Hepatic stellate cell (primary cell): ENCODE data around the gene C19orf25.

Experiments used
- DNase-seq: peaks from one replicate; pipeline ENCODE4 v3.0.0; 2011; ENCODE audit warnings: low spot score

The C19orf25 gene

GRCh38 chr19:1496714-1497577 is 17.9 kb upstream of the C19orf25 start:
- DNase-seq: no peak

DNA sequence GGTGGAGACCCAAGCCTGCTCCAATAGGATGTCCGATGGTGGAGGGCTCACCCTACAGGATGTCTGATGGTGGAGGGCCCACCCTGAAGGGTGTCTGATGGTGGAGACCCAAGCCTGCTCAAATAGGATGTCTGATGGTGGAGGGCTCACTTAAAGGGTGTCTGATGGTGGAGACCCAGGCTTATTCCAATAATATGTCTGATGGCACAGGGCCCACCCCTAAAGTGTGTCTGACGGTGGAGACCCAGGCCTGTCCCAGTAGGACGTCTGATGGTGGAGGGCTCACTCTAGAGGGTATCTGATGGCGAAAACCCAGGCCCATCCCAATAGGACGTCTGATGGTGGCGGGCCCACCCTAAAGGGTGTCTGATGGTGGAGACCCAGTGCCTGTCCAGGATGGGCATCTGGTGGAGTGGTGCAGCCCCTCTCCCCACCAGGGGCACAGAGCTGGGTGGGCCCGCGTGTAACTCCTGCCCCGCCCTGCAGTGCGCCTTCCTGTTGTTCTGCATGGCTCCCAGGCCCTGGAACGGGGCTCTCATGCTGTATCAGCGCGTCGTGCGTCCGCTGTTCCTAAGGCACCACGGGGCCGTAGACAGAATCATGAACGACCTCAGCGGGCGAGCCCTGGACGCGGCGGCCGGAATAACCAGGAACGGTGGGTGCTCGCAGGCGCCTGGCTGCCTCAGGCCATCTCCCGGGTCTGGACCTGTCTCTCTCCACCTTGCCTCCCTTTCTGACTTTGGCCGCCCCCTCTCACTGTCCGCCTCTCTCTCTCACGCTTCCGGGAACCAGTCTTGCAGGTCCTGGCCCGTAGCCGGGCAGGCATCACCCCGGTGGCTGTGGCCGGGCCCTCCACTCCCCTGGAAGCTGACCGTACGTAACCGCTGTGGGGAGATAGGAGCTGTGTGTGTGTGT is 17.0 kb upstream of the C19orf25 start:
- DNase-seq: no peak

DNA sequence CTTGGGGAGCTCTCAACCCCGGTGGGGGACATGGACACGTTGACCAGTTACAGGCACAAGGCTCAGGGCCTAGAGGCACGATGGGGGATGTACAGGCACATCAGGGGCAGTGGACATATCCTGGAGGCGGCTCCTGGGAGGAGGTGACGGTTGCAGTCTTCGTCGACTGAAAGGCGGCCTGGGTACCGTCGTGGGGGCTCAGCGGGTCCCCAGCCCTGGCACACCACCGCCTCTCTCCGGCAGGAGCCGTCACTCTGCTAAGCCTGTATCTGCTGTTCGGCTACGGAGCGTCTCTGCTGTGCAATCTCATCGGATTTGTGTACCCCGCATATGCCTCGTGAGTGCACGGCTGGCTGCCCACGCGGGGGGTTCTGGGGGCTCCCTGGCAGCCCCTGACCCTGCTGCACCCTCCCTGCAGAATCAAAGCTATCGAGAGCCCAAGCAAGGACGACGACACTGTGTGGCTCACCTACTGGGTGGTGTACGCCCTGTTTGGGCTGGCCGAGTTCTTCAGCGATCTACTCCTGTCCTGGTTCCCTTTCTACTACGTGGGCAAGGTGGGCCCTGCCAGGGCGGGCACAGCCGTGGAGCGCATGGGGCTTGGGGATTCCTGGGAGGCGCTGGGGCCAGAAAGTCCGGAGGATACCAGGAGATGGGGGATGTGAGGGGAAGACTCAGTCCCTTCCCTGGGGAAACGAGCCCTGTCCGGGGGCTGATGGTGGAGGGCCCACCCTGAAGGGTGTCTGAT is 16.2 kb upstream of the C19orf25 start:
- no peak for DNase-seq

GRCh38 chr19:1494115-1494815 is 15.2 kb upstream of the C19orf25 start:
- DNase-seq: no peak

DNA sequence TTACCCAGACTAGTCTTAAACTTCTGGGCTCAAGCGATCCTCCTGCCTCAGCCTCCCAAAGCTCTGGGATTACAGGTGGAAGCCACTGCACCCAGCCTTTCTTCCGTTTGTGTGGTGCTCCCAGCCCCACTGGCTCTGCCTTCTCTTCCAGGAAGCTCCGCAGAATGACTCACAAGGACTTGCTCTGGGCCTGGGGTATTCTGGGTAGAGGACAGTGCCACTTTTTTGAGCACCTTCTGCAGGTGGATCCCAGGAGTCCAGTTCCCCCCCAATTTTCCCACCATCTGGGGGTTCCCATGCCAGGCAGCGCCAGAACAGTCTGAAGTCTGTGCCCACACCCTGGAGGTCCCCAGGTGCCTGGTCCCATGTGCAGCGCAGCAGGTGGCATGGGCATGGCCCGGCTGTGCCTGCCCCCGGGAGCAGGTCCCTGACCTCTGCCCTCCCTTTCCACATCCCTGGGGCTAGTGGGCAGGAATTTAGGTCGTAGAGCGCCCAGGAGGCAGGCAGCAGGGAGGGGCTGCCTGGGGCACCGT is 13.5 kb upstream of the C19orf25 start:
- no peak for DNase-seq

DNA sequence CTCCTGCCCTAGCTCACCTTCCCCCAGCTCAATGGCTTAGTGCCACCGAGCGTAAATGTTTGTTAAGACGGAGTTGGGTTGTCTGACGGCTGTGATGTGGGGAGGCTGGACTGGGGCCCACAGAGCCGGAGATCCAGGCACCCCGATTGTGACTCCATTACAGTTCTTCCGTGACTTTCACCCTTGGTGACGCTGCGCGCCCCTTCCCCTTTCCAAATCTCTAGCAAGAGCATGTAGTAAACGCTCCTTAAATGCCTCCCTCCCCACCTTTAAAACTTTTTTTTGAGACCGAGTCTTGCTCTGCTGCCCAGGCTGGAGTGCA is 12.8 kb upstream of the C19orf25 start:
- no peak for DNase-seq

- no peak for DNase-seq
Observed at GRCh38 chr19:1491114-1491848, 12.3 kb upstream of the C19orf25 start, which contains the start of gene REEP6. TSS of gene REEP6 (plus strand) at chr19:1491181. CDS start at chr19:1491270, 89 bp downstream.

- peak; percentile 98 for DNase-seq
Observed at GRCh38 chr19:1490311-1491113, 11.5 kb upstream of the C19orf25 start, which contains the start of gene PCSK4. TSS of gene PCSK4 (minus strand) at chr19:1490350. CDS start at chr19:1490346, 4 bp downstream.

DNA sequence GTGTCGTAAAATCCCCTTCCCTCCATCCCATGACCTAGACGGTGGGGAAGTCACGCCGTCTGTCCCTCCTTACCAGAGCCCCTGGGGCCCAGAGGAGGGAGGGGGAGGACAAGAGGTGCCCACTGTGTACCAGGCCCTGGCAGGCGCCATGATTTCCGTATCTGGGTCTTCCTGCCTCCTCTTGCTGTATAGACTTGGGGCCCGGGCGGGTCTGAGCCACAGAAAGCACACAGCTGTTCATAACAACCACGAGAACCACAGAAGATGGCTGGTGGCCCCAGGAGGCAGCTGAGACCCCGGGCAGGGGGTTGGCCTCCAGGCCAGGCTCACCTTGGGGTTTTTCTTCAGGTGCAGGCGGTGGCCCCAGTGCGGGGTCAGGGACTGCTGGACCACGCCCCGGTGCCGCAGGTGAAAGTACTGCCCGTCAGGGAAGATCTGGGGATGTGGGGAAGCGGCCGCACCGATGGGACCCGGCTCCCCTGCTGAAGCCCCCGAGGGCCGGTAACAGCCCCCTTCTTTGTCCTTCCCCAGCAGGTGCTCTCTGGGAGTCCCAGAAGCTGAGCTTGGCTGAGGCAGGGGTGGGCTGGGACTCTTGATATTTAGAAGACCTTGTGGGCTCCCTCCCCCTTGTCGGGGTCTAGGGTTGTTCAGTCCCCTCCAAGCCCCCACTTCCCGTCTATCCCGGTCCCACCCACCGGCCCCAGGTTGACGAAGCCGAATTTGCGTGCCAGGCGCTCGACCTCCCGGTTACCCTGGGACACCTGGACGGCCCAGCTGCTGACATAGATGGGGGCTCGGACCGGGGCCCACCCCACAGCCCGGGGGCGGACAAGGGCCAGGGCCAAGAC is 10.7 kb upstream of the C19orf25 start:
- no peak for DNase-seq

GRCh38 chr19:1488282-1488601 is 9.2 kb upstream of the C19orf25 start:
- no peak for DNase-seq

GRCh38 chr19:1487576-1488281 is 8.7 kb upstream of the C19orf25 start:
- DNase-seq: no peak

GRCh38 chr19:1486720-1487575 is 7.9 kb upstream of the C19orf25 start:
- DNase-seq: no peak

DNA sequence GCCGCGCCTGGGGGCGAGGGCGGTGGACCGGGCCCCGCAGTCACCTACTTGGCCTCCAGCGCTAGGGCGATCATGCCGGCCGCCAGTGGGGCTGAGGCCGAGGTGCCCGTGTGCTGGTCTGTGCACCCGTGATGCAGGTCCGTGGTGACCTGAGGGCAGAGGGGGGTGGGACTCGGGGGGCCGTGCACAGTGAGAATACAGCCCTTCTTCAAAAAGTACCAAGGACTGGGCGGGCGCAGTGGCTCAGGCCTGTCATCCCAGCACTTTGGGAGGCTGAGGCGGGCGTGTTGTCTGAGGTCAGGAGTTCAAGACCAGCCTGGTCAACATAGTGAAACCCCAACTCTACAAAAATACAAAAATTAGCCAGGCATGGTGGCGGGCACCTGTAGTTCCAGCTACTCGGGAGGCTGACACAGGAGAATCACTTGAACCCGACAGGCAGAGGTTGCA is 5.0 kb upstream of the C19orf25 start:
- no peak for DNase-seq

- DNase-seq: no peak
Observed at GRCh38 chr19:1483131-1483978, 4.3 kb upstream of the C19orf25 start.

DNA sequence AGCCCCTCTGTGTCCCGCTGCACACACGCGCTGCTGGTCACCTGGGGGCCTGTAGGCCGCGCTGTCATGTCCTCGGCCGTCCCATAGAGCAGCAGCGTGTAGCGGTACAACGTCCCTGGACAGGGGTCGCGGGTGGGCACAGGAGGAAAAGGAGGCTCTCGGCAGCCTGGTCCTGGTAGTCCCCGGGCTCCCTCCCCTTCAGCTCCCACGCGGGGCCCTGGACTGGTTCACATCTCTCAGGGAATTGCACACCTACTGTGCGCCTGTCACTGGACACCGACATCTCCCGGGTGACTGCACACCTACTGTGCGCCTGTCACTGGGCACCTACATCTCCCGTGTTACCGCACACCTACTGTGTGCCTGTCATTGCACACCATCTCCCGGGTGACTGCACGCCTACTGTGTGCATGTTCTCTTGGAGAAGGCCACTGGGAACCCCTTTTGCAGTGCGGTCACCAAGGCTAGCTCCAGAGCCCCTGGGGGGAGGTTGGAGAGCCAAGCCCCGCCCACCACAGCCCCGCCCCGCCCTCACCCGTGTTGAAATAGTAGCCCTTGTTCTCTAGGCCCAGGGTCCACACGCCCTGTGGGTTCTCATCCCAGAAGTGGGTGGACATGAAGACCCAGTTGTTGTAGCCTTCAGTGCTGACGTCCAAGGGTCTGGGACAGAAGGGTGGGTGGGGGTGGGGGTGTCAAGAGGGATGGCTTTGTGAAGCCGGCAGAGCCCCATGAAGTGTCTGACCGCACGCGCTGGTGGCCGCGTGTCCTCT is 3.5 kb upstream of the C19orf25 start:
- DNase-seq: no peak
